ENCODE data around the gene OFD1. TPM values are rescaled to one million over a fixed set of nuclear protein-coding genes. Genes with fewer than 3 reads are reported as not detected.

OFD1 gene
- total RNA-seq, 1 donor from 2014 or later = 16.1 TPM

DNA sequence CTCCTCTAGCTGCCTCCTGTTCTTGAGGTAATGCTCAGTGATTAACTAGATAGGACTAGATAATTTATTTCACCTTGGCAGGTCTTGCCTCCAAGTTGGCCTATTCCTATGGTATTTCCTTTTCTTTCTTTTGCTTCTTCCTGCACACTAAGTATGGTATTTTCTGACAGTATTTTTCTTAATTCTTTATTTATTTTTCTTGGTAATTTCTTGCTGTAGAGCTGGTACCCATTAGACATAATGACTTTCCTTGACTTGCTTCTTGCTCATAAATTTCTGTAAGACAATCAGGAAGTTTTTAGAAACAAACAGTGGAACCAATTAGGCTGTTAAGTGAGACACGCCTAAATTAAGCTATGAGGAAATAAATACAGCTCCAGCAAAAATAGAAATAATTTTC is 36.1 kb upstream of the OFD1 start:
- Histone ChIP-seq H3K36me3 (ENCODE audit: control insufficient read depth, insufficient read depth, low read length) (no peaks in the 10 kb centered on the region), H3K27me3 (ENCODE audit: control insufficient read depth, insufficient read depth, low read length) (no peaks in the 10 kb centered on the region), H3K4me3 (ENCODE audit: low read depth, low read length) (no peak overlapping the region)
- no peak for TF ChIP-seq CTCF (IDR thresholded peaks at IDR 0.05; ENCODE audit: insufficient read depth, low read length, poor library complexity, severe bottlenecking)
- no peak for DNase-seq (ENCODE audit: low read depth)

DNA sequence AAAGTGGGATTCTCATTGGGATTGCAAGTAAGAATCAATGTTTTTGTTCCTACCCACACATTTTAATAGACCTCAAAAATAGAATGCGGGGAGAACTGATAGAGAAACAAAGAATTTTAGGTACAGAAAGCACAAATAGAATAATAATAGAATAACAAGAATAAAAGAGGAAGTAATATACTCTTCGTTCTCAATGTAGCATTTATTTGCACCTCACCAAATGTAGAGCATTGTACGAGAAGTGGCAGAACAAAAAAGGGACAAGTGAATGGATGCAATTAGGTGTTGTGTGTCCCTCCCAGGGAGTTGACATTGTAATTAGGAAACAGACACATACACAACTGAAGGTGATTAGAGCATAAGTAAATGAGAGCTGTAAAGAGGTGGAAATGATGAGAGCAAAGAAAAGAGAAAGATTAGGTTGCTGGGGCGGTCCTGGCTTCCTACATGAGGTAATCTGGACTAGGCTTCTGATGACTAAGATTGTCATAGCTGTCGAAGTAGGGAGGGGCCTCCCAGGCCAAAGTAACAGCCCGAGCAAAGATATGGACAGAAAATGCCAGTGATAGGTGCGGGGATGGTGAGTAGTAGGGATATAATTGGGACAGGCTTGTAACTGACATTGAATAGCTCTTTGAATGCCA is 35.2 kb upstream of the OFD1 start:
- TF ChIP-seq CTCF (IDR thresholded peaks at IDR 0.05; ENCODE audit: insufficient read depth, low read length, poor library complexity, severe bottlenecking) = no peak
- DNase-seq (ENCODE audit: low read depth) = no peak
- Histone ChIP-seq H3K27me3 (ENCODE audit: control insufficient read depth, insufficient read depth, low read length) (no peaks in the 10 kb centered on the region), H3K36me3 (ENCODE audit: control insufficient read depth, insufficient read depth, low read length) (no peaks in the 10 kb centered on the region), H3K4me3 (ENCODE audit: low read depth, low read length) (no peak overlapping the region)

DNA sequence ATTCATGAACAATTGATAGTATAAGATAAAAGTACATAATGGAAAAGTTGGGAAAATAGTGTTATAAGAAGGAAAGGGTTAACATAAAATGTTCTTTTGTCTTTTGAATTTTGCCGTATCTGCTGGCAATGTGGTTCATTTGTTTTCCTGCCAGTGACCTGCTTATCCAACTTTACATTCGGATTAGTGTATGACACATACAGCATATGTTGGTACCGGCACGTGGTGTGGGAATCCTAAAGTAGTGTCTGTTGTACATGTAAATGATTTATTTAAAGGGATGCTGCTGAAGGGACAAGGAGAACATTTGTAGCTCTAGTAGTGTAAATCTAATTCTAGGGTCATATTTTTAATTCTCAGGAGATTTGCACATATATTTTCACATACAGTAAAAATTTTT is 34.2 kb upstream of the OFD1 start:
- Histone ChIP-seq H3K36me3 (ENCODE audit: control insufficient read depth, insufficient read depth, low read length) (no peaks in the 10 kb centered on the region), H3K27me3 (ENCODE audit: control insufficient read depth, insufficient read depth, low read length) (no peaks in the 10 kb centered on the region), H3K4me3 (ENCODE audit: low read depth, low read length) (no peak overlapping the region)
- no peak for DNase-seq (ENCODE audit: low read depth)
- no peak for TF ChIP-seq CTCF (IDR thresholded peaks at IDR 0.05; ENCODE audit: insufficient read depth, low read length, poor library complexity, severe bottlenecking)

DNA sequence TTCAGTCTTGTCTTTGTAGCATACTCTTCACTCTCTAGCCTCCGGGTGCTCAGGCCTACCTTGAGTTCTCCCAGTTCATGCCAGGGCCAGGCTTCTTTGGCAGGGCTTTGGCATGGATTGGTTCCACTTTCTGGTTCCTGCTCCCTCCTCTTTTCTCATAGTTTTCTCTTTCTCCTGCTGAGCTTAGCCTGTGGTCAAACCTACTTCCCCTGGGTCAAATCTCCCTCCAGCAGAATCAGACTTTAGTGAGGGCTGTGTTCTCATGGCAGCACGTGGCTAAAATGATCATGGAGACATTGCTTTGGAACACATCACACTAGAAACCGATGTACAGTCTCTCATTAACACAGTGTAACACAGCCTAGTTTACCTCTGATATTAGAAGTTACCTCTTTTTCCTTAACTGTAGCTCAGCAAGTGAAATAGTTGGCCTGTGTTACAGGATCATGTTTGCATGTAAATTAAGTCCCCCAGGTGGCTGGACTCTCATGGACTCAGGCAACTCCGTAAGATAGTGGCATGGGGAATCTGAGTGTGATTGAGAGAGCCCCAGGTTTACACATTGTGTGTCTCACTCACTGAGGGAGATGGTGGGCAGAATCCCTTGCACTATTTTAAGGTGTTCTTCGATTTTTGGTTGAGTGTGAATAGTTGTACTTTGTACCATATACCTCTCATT is 32.3 kb upstream of the OFD1 start:
- H3K4me3 ChIP-seq (ENCODE audit: low read depth, low read length) = no peak overlapping the region
- no peak for TF ChIP-seq CTCF (IDR thresholded peaks at IDR 0.05; ENCODE audit: insufficient read depth, low read length, poor library complexity, severe bottlenecking)
- no peaks in the 10 kb centered on the region for H3K36me3 ChIP-seq (ENCODE audit: control insufficient read depth, insufficient read depth, low read length)
- no peaks in the 10 kb centered on the region for H3K27me3 ChIP-seq (ENCODE audit: control insufficient read depth, insufficient read depth, low read length)
- DNase-seq (ENCODE audit: low read depth) = no peak

DNA sequence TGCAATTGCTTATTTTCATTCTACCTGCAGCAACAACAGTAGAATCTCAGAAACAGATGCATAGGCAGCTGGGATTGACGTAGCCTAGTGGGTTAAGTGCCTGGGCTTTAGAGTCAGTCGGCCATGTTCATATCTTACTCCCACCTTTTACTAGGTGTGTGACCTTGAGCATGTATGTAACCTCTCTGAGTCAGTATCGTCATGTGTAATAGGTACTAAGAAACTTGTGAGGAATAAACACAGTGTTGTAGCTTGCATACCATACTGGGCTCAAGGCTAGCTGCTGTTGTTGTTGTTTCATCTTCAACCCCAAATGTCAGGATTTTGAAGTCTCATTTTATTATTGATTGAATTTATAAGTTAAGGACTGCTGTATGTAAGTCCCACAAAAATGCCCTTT is 31.4 kb upstream of the OFD1 start:
- Histone ChIP-seq H3K36me3 (ENCODE audit: control insufficient read depth, insufficient read depth, low read length) (no peaks in the 10 kb centered on the region), H3K4me3 (ENCODE audit: low read depth, low read length) (no peak overlapping the region), H3K27me3 (ENCODE audit: control insufficient read depth, insufficient read depth, low read length) (no peaks in the 10 kb centered on the region)
- TF ChIP-seq CTCF (IDR thresholded peaks at IDR 0.05; ENCODE audit: insufficient read depth, low read length, poor library complexity, severe bottlenecking) = no peak
- DNase-seq (ENCODE audit: low read depth) = no peak

DNA sequence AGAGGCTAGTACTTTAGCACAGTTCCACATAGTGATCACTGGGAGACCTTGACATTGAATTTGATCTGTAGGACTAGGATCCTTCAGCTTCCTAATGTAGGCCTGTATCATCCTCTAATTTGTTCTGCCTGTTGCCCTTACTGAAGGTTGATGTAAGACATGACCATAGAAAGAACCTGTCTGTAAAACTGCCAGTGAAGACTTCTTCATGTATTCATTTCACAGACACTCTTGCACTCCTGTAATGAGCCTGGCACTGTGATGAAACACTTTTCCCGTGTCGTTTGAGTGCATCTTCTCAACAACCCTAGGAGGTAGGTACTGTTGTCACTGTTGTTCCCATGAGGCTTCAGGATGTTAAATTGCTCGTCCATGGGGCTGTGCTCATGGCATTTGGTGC is 31.0 kb upstream of the OFD1 start:
- Histone ChIP-seq H3K36me3 (ENCODE audit: control insufficient read depth, insufficient read depth, low read length) (no peaks in the 10 kb centered on the region), H3K4me3 (ENCODE audit: low read depth, low read length) (no peak overlapping the region), H3K27me3 (ENCODE audit: control insufficient read depth, insufficient read depth, low read length) (no peaks in the 10 kb centered on the region)
- no peak for TF ChIP-seq CTCF (IDR thresholded peaks at IDR 0.05; ENCODE audit: insufficient read depth, low read length, poor library complexity, severe bottlenecking)
- no peak for DNase-seq (ENCODE audit: low read depth)
